Measurements from ENCODE around the gene FITM2.
"Not testable (repeated sequence)": the region's sequence is repeated elsewhere in the genome, so short reads cannot be mapped to it uniquely, and the experiment has no call there.

Gene FITM2

DNA sequence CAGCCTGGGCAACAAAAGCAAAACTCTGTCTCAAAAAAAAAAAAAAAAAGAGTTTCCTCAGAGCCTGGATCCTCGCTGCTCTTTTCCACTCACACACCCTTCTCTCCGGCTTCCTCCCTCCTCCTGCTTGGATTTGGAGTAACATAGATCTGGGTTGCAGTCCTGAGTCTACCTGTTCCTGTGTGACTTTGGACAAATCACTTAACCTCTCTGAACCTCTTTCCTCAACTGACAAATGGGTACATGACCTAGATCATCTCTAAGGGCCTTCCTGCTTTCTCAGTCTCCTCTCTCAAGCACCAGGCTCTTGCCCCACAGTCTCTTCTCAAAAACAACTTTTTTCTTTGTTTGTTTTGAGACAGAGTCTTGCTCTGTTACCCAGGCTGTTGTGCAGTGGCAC lies 20.2 kb upstream of the FITM2 start:
- no peak for DNase-seq (ENCODE audit: low spot score)

DNA sequence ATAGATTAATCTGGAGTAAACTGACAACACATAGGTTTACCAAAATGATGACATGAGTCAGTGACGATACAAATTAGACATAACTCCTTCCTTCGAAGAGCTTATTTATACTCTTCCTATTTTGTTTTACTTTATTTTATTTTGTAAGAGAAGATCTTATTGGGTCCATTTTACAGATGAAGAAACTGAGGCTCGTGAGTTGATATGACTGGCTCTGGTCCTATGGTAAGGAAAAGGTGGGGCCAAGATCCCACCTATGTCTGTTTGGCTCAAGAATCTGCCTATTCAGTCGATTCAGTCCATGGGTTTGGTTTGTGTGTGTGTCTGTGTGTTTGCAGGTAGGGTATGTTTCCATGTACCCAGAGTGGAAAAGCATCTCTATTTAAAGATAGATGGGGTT lies 17.4 kb upstream of the FITM2 start:
- no peak for DNase-seq (ENCODE audit: low spot score)

DNA sequence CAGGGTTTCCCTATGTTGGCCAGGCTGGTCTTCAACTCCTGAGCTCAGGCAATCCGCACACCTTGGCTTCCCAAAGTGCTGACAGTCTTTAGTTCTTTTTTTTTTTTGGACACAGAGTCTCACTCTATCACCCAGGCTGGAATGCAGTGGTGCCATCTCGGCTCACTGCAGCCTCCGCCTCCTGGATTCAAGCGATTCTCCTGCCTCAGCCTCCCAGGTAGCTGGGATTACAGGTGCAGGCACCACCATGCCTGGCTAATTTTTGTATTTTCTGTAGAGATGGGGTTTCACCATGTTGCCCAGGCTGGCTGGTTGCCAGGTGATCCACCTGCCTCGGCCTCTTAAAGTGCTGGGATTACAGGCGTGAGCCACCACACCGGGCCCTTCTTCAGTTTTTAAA lies 16.7 kb upstream of the FITM2 start:
- not testable (repeated sequence) for DNase-seq (ENCODE audit: low spot score)

GRCh38 chr20:44326391-44327159 lies 15.6 kb upstream of the FITM2 start:
- DNase-seq (ENCODE audit: low spot score): peak; percentile 38

GRCh38 chr20:44324343-44324742 lies 13.3 kb upstream of the FITM2 start:
- DNase-seq (ENCODE audit: low spot score): no peak

DNA sequence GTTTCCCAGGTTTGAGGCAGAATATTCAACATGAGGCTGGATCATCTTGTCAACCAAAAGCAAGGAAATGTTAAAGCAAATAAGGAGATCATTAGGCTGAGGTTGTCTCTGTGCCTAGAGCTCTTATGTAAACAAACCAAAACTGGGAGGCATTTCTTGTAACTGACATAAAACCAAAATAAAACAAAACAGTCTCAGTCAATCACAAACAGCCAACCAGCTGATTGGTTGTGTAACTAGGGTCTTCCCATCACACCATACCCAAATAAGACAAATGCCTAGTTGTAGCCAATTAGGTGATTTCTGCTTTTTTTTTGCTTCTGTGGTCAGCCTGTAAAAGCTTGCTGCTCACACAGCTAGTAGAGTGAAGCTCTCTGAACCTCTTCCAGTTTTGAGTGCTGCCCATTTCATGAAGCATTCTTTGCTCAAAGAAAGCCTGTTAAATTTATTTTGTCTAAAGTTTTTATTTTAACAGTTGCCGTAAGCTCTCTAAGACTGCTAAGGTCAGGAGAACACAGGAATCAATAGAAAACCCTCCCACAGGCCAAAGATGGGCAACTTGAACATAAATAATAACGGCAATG lies 8.9 kb upstream of the FITM2 start:
- no peak for DNase-seq (ENCODE audit: low spot score)

- DNase-seq (ENCODE audit: low spot score): no peak
Measured at GRCh38 chr20:44314870-44315269, 3.9 kb upstream of the FITM2 start.

DNA sequence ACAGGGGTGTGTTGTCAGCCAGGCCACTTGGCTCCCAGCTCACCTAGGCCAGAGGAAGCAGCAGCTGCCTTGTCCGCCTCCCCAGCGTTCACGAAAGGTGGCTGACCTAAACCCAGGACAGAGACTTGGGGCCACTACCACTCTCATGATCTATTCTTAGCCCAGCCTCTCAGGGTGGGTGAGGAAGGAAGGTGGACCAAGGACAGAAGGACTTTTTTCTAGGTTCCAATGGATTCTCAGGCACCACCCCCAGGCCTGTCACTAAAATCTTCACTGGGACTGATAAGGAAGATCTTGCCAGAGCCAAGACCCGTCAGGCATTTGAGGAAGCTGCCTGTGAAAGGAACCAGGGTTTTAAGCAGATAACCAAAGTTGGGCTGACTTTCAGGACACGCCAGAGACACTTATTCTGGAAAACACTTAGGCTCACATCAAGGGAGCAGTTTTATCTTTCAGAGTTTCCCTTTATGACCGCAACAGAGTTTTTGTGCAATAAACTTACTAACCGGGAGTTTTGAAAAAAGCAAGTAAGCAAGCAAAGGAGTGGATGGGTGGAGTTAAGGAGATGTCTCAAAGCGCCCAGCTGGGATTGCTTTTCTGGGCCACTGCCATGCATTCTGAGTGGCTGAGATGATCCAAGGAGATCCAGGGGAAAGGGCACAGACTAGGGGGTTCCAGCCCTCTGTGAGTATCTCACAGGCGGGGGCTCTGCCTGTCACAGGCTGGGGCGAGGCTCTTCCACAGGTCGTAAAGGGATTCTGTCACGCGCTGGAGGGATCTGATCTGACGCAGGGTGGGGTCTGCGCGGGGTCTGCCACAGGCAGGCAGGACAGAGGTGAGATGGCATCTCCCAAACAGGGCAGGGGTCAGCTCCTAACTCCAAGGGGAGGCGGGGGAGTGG lies 989 bp downstream of the FITM2 start:
- no peak for DNase-seq (ENCODE audit: low spot score)

- DNase-seq (ENCODE audit: low spot score): no peak
Measured at GRCh38 chr20:44306927-44307326, 4.1 kb downstream of the FITM2 start.

- no peak for DNase-seq (ENCODE audit: low spot score)
Measured at GRCh38 chr20:44304383-44304782, 6.6 kb downstream of the FITM2 start.

GRCh38 chr20:44302736-44303135 lies 8.3 kb downstream of the FITM2 start:
- DNase-seq (ENCODE audit: low spot score): no peak

- peak; percentile 76 for DNase-seq (ENCODE audit: low spot score)
Measured at GRCh38 chr20:44302026-44302669, 8.9 kb downstream of the FITM2 start.

DNA sequence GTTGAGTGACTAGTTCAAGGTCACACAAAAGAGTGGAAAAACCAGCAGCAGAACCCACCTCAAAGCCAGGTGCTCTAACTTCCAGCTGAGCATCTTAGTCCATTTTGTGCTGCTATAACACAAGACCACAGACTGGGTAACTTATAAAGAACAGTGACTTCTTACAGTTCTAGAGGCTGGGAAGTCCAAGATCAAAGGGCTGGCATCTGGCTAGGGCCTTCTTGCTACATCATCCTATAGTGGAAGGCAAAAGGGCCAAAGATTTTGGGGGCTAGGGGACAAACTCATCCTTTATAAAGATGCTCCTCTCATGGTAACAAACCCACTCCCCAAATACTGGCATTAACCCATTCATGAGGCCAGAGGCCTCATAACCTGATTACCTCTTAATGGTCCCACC lies 9.7 kb downstream of the FITM2 start:
- no peak for DNase-seq (ENCODE audit: low spot score)

DNA sequence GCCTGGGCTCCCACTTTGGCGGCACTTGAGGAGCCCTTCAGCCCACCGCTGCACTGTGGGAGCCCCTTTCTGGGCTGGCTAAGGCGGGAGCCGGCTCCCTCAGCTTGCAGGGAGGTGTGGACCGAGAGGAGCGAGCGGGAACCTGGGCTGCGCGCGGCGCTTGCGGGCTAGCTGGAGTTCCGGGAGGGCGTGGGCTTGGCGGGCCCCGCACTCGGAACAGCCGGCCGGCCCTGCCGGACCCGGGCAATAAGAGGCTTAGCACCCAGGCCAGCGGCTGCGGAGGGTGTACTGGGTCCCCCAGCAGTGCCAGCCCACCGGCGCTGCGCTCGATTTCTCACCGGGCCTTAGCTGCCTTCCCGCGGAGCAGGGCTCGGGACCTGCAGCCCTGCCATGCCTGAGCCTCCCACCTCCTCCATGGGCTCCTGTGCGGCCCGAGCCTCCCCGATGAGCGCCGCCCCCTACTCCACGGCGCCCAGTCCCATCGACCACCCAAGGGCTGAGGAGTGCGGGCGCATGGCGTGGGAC lies 11.9 kb downstream of the FITM2 start:
- not testable (repeated sequence) for DNase-seq (ENCODE audit: low spot score)

- no peak for DNase-seq (ENCODE audit: low spot score)
Measured at GRCh38 chr20:44297721-44298120, 13.3 kb downstream of the FITM2 start.

- DNase-seq (ENCODE audit: low spot score): no peak
Measured at GRCh38 chr20:44296011-44296410, 15.0 kb downstream of the FITM2 start.

DNA sequence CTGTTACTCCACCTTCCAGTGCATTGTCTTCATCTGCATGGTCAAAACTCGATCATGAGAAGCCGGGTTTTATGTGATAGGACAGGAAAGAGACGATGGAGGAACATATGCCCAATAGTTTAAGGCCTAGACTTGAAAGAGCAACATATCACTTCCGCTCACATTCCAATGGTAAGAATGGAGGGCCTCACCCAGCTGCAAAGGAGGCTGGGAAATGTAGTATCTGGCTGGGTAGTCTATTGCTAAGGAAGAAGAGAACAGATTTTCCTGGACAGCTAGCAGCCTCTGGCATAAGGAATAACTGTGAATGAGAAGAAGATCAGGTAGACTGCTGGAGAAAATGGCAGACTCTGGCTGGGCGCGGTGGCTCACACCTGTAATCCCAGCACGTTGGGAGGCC lies 19.2 kb downstream of the FITM2 start:
- DNase-seq (ENCODE audit: low spot score): no peak

DNA sequence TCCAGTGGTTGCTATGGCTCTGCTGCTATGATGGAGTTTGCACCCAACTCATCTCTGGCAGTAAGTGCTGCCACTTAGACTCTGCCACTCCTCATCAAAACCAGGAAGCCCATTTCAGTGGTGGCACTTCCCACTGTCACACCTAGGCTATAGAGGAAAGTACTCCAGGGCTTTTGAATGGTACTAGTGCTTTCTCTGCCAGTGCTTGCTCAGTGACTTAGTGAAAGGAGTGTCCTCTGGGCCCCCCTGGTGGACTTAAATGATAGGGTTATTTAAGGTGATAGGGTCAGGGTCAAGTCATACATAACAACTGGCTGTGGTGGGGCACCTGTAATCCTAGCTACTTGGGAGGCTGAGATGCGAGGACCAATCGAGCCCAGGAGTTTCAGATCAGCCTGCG lies 22.8 kb downstream of the FITM2 start:
- DNase-seq (ENCODE audit: low spot score): no peak

- DNase-seq (ENCODE audit: low spot score): no peak
Measured at GRCh38 chr20:44287272-44288097, 23.5 kb downstream of the FITM2 start.

DNA sequence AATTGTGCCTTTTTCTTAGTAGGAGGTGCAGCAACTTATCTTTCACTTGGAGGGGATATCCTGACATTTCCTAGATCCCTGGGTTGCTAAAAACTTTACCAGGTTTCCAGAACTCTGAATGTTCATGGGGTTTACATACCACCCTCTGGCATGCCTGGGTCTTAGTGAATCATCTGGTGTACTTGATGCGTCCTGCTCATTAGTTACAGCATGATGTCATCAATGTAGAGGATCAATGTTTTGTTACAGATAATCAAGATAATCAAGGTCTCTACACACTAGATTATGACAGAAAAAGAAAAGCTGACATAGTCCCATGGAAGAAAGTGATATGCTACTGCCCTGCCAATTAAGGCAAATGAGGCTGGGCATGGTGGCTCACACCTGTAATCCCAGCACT lies 27.0 kb downstream of the FITM2 start:
- DNase-seq (ENCODE audit: low spot score): no peak

DNA sequence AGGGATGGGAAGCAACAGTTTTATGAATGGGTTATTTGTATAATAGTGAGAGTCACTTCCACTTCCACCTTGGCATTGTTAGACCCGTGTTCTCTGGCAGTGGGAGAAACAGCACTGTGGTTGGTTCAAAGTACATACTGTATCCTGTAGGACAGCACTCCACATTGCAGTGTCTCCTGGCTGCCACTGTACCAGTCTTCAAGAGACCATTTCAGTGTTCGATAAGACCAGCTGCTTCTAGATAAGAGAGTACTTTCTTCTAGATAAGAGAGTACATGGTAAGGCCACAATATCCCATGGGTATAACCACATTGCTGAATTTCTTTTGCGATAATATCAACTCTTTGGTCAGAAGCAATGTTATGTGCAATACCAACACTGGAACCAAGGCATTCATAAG lies 28.8 kb downstream of the FITM2 start:
- DNase-seq (ENCODE audit: low spot score): no peak
